ENCODE results near the gene CTNNAL1. TPM values are rescaled to one million over a fixed set of nuclear protein-coding genes. Genes with fewer than 3 reads are reported as not detected.

CTNNAL1 gene
- total and polyA plus RNA-seq, 2 of the 8 experiments (the other 6 are each of a cell fraction or from before 2014, with no cell fraction given), result 23.2 to 66.1 TPM

- Histone ChIP-seq H2BK120ac (replicated peaks; ENCODE audit: low read depth, low read length) (no peak overlapping the region), H3K23ac (ENCODE audit: insufficient read length) (no peak overlapping the region), H3K9me3 (ENCODE audit: insufficient read depth in 2 of 2, low read depth in 1 of 2, low read length in 1 of 2) (no peaks in the 10 kb centered on the region), H2BK20ac (ENCODE audit: low read length) (no peak overlapping the region), H3K36me3 (ENCODE audit: control insufficient read depth in 2 of 4, insufficient read depth in 4 of 4, low read length in 3 of 4) (peaks cover 0 to 64% (median 23%) of the 10 kb centered on the region in 4 experiments; a peak in 6 of 8 replicates), H3K56ac (replicated peaks; ENCODE audit: insufficient read length, low read depth, low read length) (no peak overlapping the region), H3K79me1 (ENCODE audit: low read depth, low read length) (no peaks in the 10 kb centered on the region), H3K4me2 (ENCODE audit: insufficient read depth in 1 of 2, low read depth in 2 of 2, low read length in 2 of 2) (no peak overlapping the region), H4K20me1 (replicated peaks in 1 of 2; ENCODE audit: control insufficient read depth in 1 of 2, insufficient read depth in 2 of 2, low read length in 2 of 2) (peaks cover 2 to 3% of the 10 kb centered on the region in 2 experiments), H3K4me1 (replicated peaks in 1 of 4; ENCODE audit: control insufficient read depth in 3 of 4, insufficient read depth in 4 of 4, low read length in 3 of 4) (no peaks in the 10 kb centered on the region), H3K23me2 (ENCODE audit: low read depth, low read length) (no peaks in the 10 kb centered on the region), H4K91ac (replicated peaks; ENCODE audit: insufficient read length, low read length) (no peak overlapping the region), H3K27ac (ENCODE audit: low read depth, low read length) (no peak overlapping the region), H2BK15ac (ENCODE audit: low read length) (no peak overlapping the region), H3K79me2 (ENCODE audit: control insufficient read depth in 1 of 2, insufficient read depth in 2 of 2, low read length in 2 of 2) (no peaks in the 10 kb centered on the region), H3K4me3 (ENCODE audit: extremely low read depth in 1 of 4, insufficient read depth in 2 of 4, low read depth in 3 of 4, low read length in 4 of 4) (no peak overlapping the region), H3K18ac (ENCODE audit: extremely low read depth, low read length) (no peak overlapping the region), H3K4ac (replicated peaks; ENCODE audit: insufficient read length, low read depth, low read length) (no peak overlapping the region), H2BK12ac (ENCODE audit: low read depth, low read length) (no peak overlapping the region), H4K8ac (ENCODE audit: extremely low read depth, insufficient read depth, low read length) (no peak overlapping the region), H3K9ac (replicated peaks in 1 of 4; ENCODE audit: extremely low read depth in 1 of 4, low read depth in 3 of 4, low read length in 3 of 4) (no peak overlapping the region), H3K27me3 (replicated peaks in 1 of 4; ENCODE audit: control insufficient read depth in 3 of 4, extremely low read depth in 1 of 4, insufficient read depth in 3 of 4, low read length in 3 of 4) (no peaks in the 10 kb centered on the region), H2BK5ac (ENCODE audit: low read depth, low read length) (no peak overlapping the region), H3K14ac (ENCODE audit: insufficient read length) (no peak overlapping the region), H2AK5ac (ENCODE audit: low read depth, low read length) (no peak overlapping the region), H2AFZ (ENCODE audit: low read length) (no peak overlapping the region), H4K5ac (ENCODE audit: insufficient read length, low read depth, low read length) (no peak overlapping the region)
- DNase-seq (ENCODE audit: low read depth in 1 of 2, low spot score in 2 of 2), result no peak
- POLR2A ChIA-PET (ENCODE audit: partially characterized antibody), result interaction anchor here (0.8 kb wide), 1 partner anchor 9 kb away, joined by 3 read pairs; no protein-coding TSS in a partner anchor
- WGBS, 2 experiments (ENCODE audit: extremely low coverage in 1 of 2, insufficient coverage in 1 of 2, insufficient read length in 1 of 2, insufficient replicate concordance in 2 of 2, low coverage in 1 of 2, low lambda C conversion rate in 2 of 2, missing lambda C conversion rate in 1 of 2), result 93% methylated on average over 4 of the region's 4 CpGs; no CpG with 5 or more reads in 1 of the 2 experiments
- CTCF ChIA-PET (ENCODE audit: partially characterized antibody), result interaction anchor here (0.8 kb wide), 1 partner anchor 144 kb away, joined by 3 read pairs; no protein-coding TSS in a partner anchor
- FAIRE-seq, result no peak
- TF ChIP-seq SP4 (IDR thresholded peaks at IDR 0.05; ENCODE audit: low read length), result no peak
- no peak for TF ChIP-seq EZH2 (IDR thresholded peaks at IDR 0.05; ENCODE audit: low read depth, low read length, severe bottlenecking)
- TF ChIP-seq HDAC6 (IDR thresholded peaks at IDR 0.05; ENCODE audit: low read depth, low read length), result no peak
- no peak for TF ChIP-seq POLR2A (IDR thresholded peaks at IDR 0.05; ENCODE audit: control extremely low read depth in 1 of 2, low read depth in 2 of 2, low read length in 2 of 2)
- no peak for TF ChIP-seq E2F6 (IDR thresholded peaks at IDR 0.05)
- no peak for TF ChIP-seq RNF2 (IDR thresholded peaks at IDR 0.05; ENCODE audit: borderline replicate concordance, low read depth, low read length, missing control alignments, poor library complexity, severe bottlenecking)
- no peak for TF ChIP-seq CBX5 (IDR thresholded peaks at IDR 0.05; ENCODE audit: low read depth, low read length)
- TF ChIP-seq RAD21 (IDR thresholded peaks at IDR 0.05 in 1 of 2, conservative IDR thresholded peaks at IDR 0.05 in 1 of 2; ENCODE audit: low read depth in 2 of 2, low read length in 2 of 2), result no peak
- no peak for TF ChIP-seq CTBP2 (IDR thresholded peaks at IDR 0.05; ENCODE audit: borderline replicate concordance, insufficient read depth, insufficient read length, low read length)
- no peak for TF ChIP-seq NRF1 (IDR thresholded peaks at IDR 0.05; ENCODE audit: low read depth, low read length)
- TF ChIP-seq BCL11A (IDR thresholded peaks at IDR 0.05; ENCODE audit: low read depth in 2 of 2, low read length in 2 of 2), result no peak
- no peak for TF ChIP-seq SRF (IDR thresholded peaks at IDR 0.05; ENCODE audit: low read depth, low read length)
- no peak for TF ChIP-seq TBP (IDR thresholded peaks at IDR 0.05; ENCODE audit: low read depth, low read length)
Measured at GRCh38 chr9:109039539-109039938, 26.2 kb upstream of the CTNNAL1 start.
